GM23338 (cell line): ENCODE results near the gene MPHOSPH8. TPM values are rescaled to one million over a fixed set of nuclear protein-coding genes. Genes with fewer than 3 reads are reported as not detected.

Source experiments
- ATAC-seq: fragments of 200-7000 bp; cut with Tn5 transposase; 3 replicates; pipeline ENCODE4 v1.9.1; 2020
- DNase-seq: peaks from one replicate; pipeline ENCODE4 v3.0.0-alpha.2; 2015; ENCODE audit warnings: low spot score
- H2AFZ ChIP-seq: fragments of 200-600 bp; sonication (generic); 2 replicates; pipeline ENCODE4 v1.8.0; 2016; ENCODE audit warnings: antibody characterized with exemption, mild to moderate bottlenecking, moderate library complexity
- H3F3A ChIP-seq: fragments of 200-600 bp; sonication (generic); replicated peaks from 2 replicates; pipeline ENCODE4 v1.8.0; 2017; ENCODE audit warnings: antibody characterized with exemption, mixed run types, low read depth
- H3K27ac ChIP-seq: fragments of 200-600 bp; sonication (generic); 2 replicates; pipeline ENCODE4 v1.6.1; 2016; ENCODE audit warnings: low read depth
- H3K27me3 ChIP-seq: fragments of 200-600 bp; sonication (generic); 2 replicates; pipeline ENCODE4 v1.8.0; 2016; ENCODE audit warnings: mild to moderate bottlenecking, mixed run types, moderate library complexity; ENCODE audit not compliant: insufficient read depth
- H3K36me3 ChIP-seq: fragments of 200-600 bp; sonication (generic); 2 replicates; pipeline ENCODE4 v1.8.0; 2016; ENCODE audit warnings: mild to moderate bottlenecking; ENCODE audit not compliant: insufficient read depth
- H3K4me1 ChIP-seq: fragments of 200-600 bp; sonication (generic); 2 replicates; pipeline ENCODE4 v1.8.0; 2016; ENCODE audit warnings: mild to moderate bottlenecking, moderate library complexity; ENCODE audit not compliant: insufficient read depth
- H3K4me2 ChIP-seq: fragments of 200-600 bp; sonication (generic); 2 replicates; pipeline ENCODE4 v1.7.1; 2017; ENCODE audit warnings: mixed run types
- H3K4me3 ChIP-seq: fragments of 200-600 bp; sonication (generic); 2 replicates; pipeline ENCODE4 v1.6.1; 2016; ENCODE audit warnings: mixed run types
- H3K79me2 ChIP-seq: fragments of 200-600 bp; sonication (generic); replicated peaks from 2 replicates; pipeline ENCODE4 v1.8.0; 2017; ENCODE audit warnings: mild to moderate bottlenecking; ENCODE audit not compliant: insufficient read depth
- H3K9me2 ChIP-seq: fragments of 200-600 bp; sonication (generic); 2 replicates; pipeline ENCODE4 v1.8.0; 2017; ENCODE audit not compliant: insufficient read depth
- H4K20me1 ChIP-seq: fragments of 200-600 bp; sonication (generic); replicated peaks from 2 replicates; pipeline ENCODE4 v1.8.0; 2017; ENCODE audit warnings: mild to moderate bottlenecking; ENCODE audit not compliant: insufficient read depth
- H3K27ac Mint-ChIP-seq: 2 replicates; pipeline ENCODE4 v1.8.0; 2020; ENCODE audit warnings: inconsistent platforms, mild to moderate bottlenecking, moderate library complexity, mixed read lengths
- H3K27me3 Mint-ChIP-seq: 3 replicates; pipeline ENCODE4 v1.8.0; 2022; ENCODE audit warnings: low read depth, mild to moderate bottlenecking, moderate library complexity, mixed read lengths, inconsistent platforms; ENCODE audit not compliant: insufficient read depth, poor library complexity
- H3K36me3 Mint-ChIP-seq: 3 replicates; pipeline ENCODE4 v1.8.0; 2021; ENCODE audit warnings: low read depth, mild to moderate bottlenecking, inconsistent platforms, moderate library complexity, mixed read lengths
- H3K4me1 Mint-ChIP-seq: 3 replicates; pipeline ENCODE4 v1.8.0; 2020; ENCODE audit warnings: mild to moderate bottlenecking, inconsistent platforms, mixed read lengths
- H3K4me3 Mint-ChIP-seq: 3 replicates; pipeline ENCODE4 v1.8.0; 2021; ENCODE audit warnings: moderate library complexity, mild to moderate bottlenecking, inconsistent platforms, mixed read lengths
- H3K9me3 Mint-ChIP-seq: 3 replicates; pipeline ENCODE4 v1.8.0; 2020; ENCODE audit warnings: moderate library complexity, mild to moderate bottlenecking, inconsistent platforms, mixed read lengths
- ETS1 ChIP-seq: IDR thresholded peaks from 2 replicates; pipeline ENCODE4 v1.6.1; 2016; ENCODE audit warnings: antibody characterized with exemption
- EZH2 ChIP-seq: fragments of 200-600 bp; sonication (generic); IDR thresholded peaks from one replicate; pipeline ENCODE4 v1.8.0; 2017; ENCODE audit warnings: antibody characterized with exemption, mild to moderate bottlenecking, low read depth; ENCODE audit not compliant: unreplicated experiment
- EZH2phosphoT487 ChIP-seq: fragments of 200-600 bp; sonication (generic); IDR thresholded peaks from one replicate; pipeline ENCODE4 v1.8.1; 2018; ENCODE audit warnings: antibody characterized with exemption; ENCODE audit not compliant: unreplicated experiment
- STAT1 ChIP-seq: IDR thresholded peaks from one replicate; pipeline ENCODE4 v1.6.1; 2016; ENCODE audit warnings: antibody characterized with exemption; ENCODE audit not compliant: unreplicated experiment
- polyA plus RNA-seq: library from polyadenylated mRNA; unstranded; fragments of >200 nt; fragmentation: Nextera tagmentation; extraction: Ambion mirVana; gene quantifications from 2 replicates; pipeline ENCODE4 v1.2.1, GENCODE V29; 2016
- total RNA-seq: library from RNA; depleted of rRNA; stranded (reverse); fragments of >200 nt; shearing (Covaris generic); gene quantifications from 2 replicates; pipeline ENCODE4 v1.2.3, GENCODE V29; 2014
- TF ChIP-seq, protein P1 (sequence below), 2 experiments: fragments of 200-600 bp in 1 of 2; sonication (generic) in 1 of 2; conservative IDR thresholded peaks; 2 replicates each; pipeline versions ENCODE4 v1.5.1 to v1.6.1; 2016 to 2017; ENCODE audit warnings: antibody characterized with exemption in 2 of 2, low read depth in 2 of 2, mild to moderate bottlenecking in 2 of 2, moderate library complexity in 1 of 2

The MPHOSPH8 gene
- total and polyA plus RNA-seq, 2 experiments from 2014 or later: 15.6 to 31.9 TPM

GRCh38 chr13:19664481-19665230, 31.2 kb downstream of the MPHOSPH8 start:
- peaks cover 8% of the 10 kb centered on the region for H4K20me1 ChIP-seq
- ATAC-seq (peak; percentile 49), DNase-seq (no peak)
- H3K4me2 ChIP-seq: no peak overlapping the region
- no peaks in the 10 kb centered on the region for H3K9me2 ChIP-seq
- peaks cover 50% of the 10 kb centered on the region for H3K36me3 Mint-ChIP-seq
- H3K79me2 ChIP-seq: no peaks in the 10 kb centered on the region
- no peaks in the 10 kb centered on the region for H3K9me3 Mint-ChIP-seq
- H2AFZ ChIP-seq: no peak overlapping the region
- no peaks in the 10 kb centered on the region for H3K4me1 ChIP-seq
- peaks cover 10% of the 10 kb centered on the region; the same call in 1 of the 2 replicates for H3K36me3 ChIP-seq
- H3K27me3 ChIP-seq: no peaks in the 10 kb centered on the region
- peak overlapping the region; percentile 73 for H3K27ac Mint-ChIP-seq
- TF ChIP-seq STAT1 (no peak), ETS1 (no peak)
- TF ChIP-seq, protein P1, sequence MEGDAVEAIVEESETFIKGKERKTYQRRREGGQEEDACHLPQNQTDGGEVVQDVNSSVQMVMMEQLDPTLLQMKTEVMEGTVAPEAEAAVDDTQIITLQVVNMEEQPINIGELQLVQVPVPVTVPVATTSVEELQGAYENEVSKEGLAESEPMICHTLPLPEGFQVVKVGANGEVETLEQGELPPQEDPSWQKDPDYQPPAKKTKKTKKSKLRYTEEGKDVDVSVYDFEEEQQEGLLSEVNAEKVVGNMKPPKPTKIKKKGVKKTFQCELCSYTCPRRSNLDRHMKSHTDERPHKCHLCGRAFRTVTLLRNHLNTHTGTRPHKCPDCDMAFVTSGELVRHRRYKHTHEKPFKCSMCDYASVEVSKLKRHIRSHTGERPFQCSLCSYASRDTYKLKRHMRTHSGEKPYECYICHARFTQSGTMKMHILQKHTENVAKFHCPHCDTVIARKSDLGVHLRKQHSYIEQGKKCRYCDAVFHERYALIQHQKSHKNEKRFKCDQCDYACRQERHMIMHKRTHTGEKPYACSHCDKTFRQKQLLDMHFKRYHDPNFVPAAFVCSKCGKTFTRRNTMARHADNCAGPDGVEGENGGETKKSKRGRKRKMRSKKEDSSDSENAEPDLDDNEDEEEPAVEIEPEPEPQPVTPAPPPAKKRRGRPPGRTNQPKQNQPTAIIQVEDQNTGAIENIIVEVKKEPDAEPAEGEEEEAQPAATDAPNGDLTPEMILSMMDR (conservative IDR thresholded peaks at IDR 0.05; ENCODE audit: low read depth in 2 of 2): no peak
- no peak overlapping the region for H3K4me3 ChIP-seq
- peaks cover 2% of the 10 kb centered on the region for H3K27me3 Mint-ChIP-seq
- H3F3A ChIP-seq: peaks cover 18% of the 10 kb centered on the region; the same call in 1 of the 2 replicates
- H3K4me1 Mint-ChIP-seq: peaks cover 10% of the 10 kb centered on the region
- H3K4me3 Mint-ChIP-seq: no peak overlapping the region
- H3K27ac ChIP-seq: 0 out of 2 replicates have a peak overlapping the region, but pooled peaks have one; percentile 32

GRCh38 chr13:19665427-19665859, 32.0 kb downstream of the MPHOSPH8 start:
- H3K27me3 ChIP-seq: no peaks in the 10 kb centered on the region
- Mint-ChIP-seq H3K4me1 (peaks cover 10% of the 10 kb centered on the region), H3K27ac (no peak overlapping the region), H3K36me3 (peaks cover 57% of the 10 kb centered on the region), H3K27me3 (peaks cover 2% of the 10 kb centered on the region), H3K4me3 (no peak overlapping the region), H3K9me3 (no peaks in the 10 kb centered on the region)
- H3K9me2 ChIP-seq: no peaks in the 10 kb centered on the region
- peaks cover 8% of the 10 kb centered on the region for H4K20me1 ChIP-seq
- no peak overlapping the region; the same call in 1 of the 2 replicates for H3K27ac ChIP-seq
- no peak overlapping the region for H2AFZ ChIP-seq
- H3K36me3 ChIP-seq: peaks cover 14% of the 10 kb centered on the region
- H3K4me2 ChIP-seq: no peak overlapping the region
- ATAC-seq: peak; percentile 68
- H3K4me1 ChIP-seq: no peaks in the 10 kb centered on the region
- H3K4me3 ChIP-seq: no peak overlapping the region
- TF ChIP-seq, protein P1 (conservative IDR thresholded peaks at IDR 0.05; ENCODE audit: low read depth in 2 of 2): no peak
- no peak for TF ChIP-seq ETS1
- TF ChIP-seq EZH2phosphoT487: no peak
- no peak for TF ChIP-seq EZH2
- peak; percentile 25 for DNase-seq
- no peaks in the 10 kb centered on the region for H3K79me2 ChIP-seq
- H3F3A ChIP-seq: peaks cover 18% of the 10 kb centered on the region; the same call in 1 of the 2 replicates
